HG03045 (cell line): ENCODE data around the gene GALNS.
"Not testable (repeated sequence)": the region's sequence is repeated elsewhere in the genome, so short reads cannot be mapped to it uniquely, and the experiment has no call there.

ENCODE experiments used
- ATAC-seq: cut with Tn5 transposase; IDR thresholded peaks from one replicate; pipeline ENCODE4 v1.9.1; 2021; ENCODE audit warnings: mild to moderate bottlenecking, moderate library complexity; ENCODE audit not compliant: unreplicated experiment

GALNS gene

GRCh38 chr16:88889702-88890352 is 33.1 kb upstream of the GALNS start:
- not testable (repeated sequence) for ATAC-seq

- ATAC-seq, result no peak
Measured at GRCh38 chr16:88888461-88889387, 32.0 kb upstream of the GALNS start.

GRCh38 chr16:88888057-88888456 is 31.3 kb upstream of the GALNS start:
- ATAC-seq, result no peak

- ATAC-seq, result no peak
Measured at GRCh38 chr16:88886845-88887521, 30.2 kb upstream of the GALNS start.

- ATAC-seq, result no peak
Measured at GRCh38 chr16:88886420-88886844, 29.7 kb upstream of the GALNS start.

GRCh38 chr16:88885693-88886280 is 29.0 kb upstream of the GALNS start:
- no peak for ATAC-seq

- ATAC-seq, result no peak
Measured at GRCh38 chr16:88884569-88885271, 28.0 kb upstream of the GALNS start.

GRCh38 chr16:88883946-88884345 is 27.2 kb upstream of the GALNS start:
- no peak for ATAC-seq

- ATAC-seq, result no peak
Measured at GRCh38 chr16:88883117-88883895, 26.6 kb upstream of the GALNS start.

GRCh38 chr16:88882358-88883030 is 25.7 kb upstream of the GALNS start:
- no peak for ATAC-seq

- ATAC-seq, result no peak
Measured at GRCh38 chr16:88881675-88882357, 25.1 kb upstream of the GALNS start.

GRCh38 chr16:88881007-88881615 is 24.4 kb upstream of the GALNS start:
- ATAC-seq, result no peak

- no peak for ATAC-seq
Measured at GRCh38 chr16:88880226-88881006, 23.7 kb upstream of the GALNS start.

- ATAC-seq, result no peak
Measured at GRCh38 chr16:88879788-88880055, 23.0 kb upstream of the GALNS start.

GRCh38 chr16:88878967-88879787 is 22.4 kb upstream of the GALNS start:
- ATAC-seq, result no peak

- no peak for ATAC-seq
Measured at GRCh38 chr16:88878356-88878755, 21.6 kb upstream of the GALNS start.
